Fibroblast of skin of abdomen (primary cell): Measurements from ENCODE around the gene RUNX1.

Source experiments
- DNase-seq: peaks from one replicate; pipeline ENCODE4 v3.0.0-alpha.2; 2013

The RUNX1 gene

DNA sequence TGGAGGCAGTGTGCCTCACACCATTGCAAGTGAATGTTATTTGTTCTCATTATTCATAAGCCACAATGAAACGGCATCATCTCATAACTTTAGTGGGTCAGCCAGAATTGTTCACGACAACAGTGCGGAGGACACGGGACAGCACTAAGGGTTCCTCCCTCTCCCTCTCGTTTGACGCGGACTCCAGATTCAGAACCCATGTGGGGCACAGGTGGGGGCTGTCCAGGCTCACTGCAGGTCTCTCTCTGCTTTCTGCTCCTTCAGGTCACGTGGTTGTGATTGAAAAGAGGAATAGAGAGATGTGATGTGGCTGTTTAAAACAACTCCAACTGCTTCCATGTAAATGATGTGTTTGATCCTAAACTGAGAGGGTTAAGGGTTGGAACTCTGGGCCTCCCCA is 13.5 kb downstream of the RUNX1 start:
- no peak for DNase-seq

DNA sequence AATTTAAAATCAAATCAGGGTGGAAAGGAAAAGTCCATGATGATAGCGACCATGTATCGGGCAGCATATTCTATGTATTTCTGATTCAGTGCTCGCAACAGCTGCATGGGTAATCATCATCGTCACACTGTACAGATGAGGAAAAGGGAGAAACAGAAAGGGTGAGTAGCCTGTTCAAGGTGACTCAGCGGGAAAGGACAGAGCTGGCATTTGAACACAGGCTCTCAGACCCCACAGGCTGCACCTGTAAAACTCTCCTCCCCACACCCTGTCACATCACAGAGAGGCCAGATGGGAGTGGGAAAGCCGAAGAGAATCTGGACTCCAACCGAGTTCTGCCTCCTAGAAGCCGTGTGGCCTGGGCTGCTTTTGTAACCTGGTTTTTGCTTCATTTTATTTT is 14.0 kb downstream of the RUNX1 start:
- DNase-seq, result no peak

DNA sequence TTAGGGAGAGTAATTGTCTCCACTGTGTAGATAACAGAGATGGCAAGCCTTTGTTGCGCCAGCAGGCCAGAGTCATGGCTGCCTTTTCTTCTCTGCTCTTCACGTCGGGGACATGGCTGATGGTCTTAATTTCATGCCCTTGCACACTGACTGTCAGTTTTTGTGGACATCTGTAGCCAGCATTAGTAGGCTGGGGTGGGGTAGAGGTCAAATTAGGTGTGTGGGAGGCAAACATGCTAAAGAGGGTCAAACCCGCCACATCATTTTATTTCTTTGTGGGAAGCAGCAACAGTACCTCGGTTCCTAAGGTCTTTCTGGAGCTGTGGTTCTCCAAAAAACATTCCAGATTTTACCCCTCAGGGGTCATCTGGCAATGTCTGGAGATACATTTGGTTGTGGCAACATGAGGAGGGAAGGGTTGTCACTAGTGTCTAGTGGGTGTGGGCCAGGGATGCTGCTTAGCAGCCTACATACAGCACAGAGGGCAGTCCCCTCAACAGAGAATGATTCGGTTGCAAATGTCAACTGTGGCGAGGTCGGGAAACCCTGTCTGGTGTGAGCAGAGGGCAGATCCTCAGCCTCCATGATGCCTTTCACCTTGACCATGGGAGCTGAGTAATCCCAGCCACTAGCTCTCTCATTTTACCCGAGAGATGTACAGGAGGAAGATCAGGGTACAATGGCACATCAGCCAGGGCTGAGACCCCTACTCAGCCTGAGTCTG is 14.7 kb downstream of the RUNX1 start:
- no peak for DNase-seq

DNA sequence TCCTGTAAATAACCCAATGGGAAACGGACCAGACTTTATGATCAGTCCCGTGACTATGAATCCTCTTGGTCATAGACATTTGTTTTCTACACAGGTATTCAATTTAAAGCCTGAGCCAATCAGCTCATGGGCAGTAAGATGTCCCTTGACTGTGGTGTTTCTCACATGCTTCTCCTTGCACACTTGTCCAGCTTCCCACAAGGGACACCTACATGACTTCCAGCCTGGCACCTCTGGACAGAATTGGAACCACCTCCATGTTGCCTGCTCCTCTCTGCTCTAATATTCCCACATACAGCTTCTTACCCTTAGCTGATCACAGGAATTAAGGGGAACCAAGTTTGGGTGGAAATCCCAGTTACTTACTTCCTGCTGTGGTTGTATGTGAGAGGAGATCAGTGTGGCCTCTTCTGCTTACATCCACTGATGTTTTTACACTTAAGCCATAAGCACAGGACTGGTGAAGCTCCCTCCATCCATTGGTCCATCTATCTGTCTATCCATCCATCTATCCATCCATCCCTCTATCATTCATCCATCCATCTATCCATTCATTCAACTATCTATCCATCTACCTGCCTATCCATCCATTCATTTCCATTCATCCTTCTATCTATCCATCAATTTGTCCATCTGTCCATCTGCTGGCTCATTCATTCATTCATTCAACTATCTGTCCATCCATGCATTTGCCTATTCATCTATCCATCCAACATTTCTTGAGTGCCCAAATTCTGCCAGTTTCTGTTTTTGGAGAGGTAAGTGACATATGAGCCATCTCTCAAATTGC is 16.4 kb downstream of the RUNX1 start:
- no peak for DNase-seq

DNA sequence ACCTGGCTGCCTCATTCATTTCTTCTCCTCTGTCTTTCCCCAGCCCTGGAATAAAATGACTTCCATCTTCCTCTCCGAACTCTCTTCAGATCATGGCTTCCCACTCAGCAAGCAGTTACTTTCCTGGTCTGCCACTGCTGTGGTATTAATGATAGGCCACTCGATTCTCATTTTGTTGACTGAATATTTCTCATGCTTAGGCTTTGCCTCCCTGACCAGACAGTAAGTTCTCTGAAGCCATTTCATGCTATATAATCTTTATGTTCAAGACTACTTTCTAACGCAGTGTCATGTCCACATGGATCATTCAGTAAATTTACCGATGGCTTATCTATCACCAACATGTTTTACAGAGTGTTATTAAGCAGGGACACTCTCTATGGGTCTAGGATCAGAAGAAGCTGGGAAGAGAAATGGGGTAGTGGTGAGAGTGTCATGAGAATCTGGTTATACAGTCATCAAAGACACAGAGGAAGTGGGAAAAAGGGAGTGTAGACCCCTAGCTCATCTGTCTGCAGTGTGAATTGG is 20.6 kb downstream of the RUNX1 start:
- DNase-seq, result no peak

DNA sequence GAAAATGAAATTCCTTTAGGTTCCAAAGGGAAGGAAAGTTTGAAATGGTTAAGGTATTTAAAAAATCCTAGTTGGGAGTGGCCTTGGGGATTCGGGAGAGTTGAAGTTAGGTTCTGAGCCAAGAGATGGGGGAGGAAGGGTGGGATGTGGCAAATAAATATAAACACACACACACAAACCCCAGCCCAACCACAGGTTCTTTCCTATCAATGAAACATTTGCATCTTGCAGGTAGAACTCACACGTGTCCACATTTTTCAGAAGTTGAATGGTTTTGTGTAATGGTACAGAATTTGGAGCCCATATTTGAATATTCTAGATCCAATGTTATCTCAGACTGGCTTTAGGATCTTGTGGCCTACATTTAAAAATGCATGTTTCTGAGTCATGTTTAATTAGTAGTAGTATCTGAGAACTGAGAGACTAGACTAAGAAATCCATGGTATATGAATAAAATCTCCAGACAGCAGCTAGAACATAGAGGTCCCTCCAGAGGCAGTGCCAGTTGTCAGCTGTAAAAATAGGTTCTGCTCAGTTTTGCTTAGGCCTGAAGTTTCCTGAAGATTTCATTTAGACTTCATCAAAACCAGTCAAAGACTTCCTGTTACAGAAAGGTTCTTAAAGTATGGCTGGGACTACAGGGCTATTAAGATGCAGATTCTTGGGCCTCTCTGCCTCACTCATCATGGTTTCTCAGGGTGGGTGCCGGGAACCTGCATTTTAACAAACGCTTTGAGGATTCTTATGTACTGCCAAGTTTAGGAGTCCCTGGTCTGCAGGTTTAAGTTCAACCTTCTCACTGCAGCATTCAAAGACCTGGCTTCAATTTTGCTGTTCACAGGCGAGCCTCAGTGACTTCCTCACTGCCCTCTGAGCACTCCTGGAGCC is 21.3 kb downstream of the RUNX1 start:
- no peak for DNase-seq

DNA sequence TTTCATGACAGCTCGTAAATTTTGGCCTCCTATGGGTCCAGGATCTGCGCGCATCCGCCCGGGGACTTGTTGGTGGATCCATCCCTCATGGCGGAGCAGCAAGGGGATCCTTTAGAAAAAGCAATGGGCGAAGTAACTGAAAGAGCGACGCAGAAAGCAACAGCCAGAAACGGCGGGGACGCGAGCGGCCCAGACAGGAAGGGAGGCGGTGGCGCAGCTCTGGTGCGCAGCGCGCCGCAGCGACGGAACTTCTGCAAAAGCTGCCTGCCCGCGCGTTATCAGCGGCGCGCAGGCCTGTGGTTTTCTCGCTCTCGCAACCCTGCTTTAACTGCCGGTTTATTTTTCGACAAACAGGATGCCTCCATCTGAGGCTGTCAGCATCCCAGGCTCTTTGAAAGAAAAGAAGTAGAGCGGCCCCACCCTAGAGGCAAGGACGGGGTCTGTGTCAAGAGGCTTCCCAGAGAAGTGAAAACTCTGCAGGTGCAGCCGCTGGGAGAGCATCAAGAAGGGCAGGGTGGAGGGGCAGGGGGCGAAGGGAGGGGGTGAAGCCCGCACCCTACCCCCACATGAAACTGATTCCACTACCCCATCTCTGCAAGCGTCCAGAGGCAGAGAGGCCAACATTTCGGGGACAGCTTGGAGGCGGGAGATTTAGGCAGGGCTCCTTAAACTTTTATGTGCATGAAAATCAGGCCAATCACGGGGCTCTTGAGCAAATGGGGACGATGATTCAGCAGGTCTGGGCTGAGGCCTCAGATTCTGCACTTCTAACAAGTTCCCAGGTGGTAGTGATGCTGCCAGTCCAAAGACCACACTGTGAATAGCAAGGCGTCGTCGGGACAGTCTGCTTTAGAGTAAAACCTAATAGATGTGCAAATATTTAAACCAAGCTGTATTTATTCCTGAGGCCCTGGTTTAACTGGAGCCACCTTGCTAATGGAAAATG is 22.2 kb downstream of the RUNX1 start:
- DNase-seq, result peak; percentile 48

DNA sequence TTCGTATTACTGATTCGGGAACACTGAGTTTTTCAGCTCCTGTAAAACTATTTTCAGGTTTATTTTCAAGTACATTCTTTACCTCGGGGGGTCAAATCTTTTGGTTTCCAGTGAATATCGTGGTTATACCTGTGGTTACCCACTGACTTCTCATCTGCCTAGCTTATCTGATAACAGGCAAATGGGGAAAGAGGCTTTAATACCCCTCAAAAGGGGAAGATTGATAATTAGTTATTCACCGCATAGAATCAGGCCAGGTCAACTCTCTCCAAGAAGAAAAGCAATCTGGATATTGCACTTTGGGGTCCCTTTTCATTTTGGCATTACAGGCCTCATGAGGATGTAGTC is 23.0 kb downstream of the RUNX1 start:
- DNase-seq, result no peak

DNA sequence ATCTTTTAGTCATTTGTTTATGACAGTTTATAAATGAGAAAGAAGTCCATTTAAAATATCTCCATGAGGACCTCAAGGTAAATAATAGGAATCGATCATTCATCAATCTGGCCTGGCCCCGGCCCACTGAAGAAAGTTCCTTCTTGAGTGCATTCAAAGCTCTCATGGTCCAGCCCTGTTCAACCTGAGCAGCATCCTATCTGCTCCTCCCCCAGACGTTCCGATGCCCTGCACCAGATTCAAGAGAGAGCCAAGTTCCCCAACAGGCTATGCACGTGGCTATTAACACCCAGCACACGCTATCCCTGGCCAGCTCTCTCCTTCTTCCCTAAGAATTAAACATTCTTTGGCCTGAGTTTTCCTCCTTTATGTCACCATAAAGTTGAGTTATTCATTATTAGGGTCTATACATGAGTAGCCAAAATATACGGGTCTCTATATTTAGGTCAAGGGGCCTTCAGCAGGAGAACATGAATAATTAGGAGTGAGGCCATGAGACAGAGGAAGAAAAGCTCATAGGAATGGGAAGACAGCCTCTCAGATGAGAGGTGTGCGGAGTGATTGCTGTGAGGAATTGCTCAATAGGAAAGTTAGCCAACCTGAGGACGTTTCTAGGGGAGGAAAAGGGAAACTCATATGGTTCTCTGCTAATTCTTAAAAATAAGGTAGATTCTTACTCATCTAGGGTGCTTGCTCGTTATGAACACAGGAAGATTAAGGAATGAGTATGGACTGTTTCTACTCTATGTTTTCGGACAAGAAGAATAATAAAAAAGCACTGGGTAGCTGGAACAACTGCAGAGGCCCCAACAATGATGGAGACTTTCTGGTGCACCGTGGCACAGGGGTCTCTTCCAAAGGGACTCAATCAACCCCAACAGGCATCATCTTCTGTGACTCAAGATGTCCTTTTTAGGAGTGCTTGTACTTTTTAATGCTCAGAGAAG is 23.6 kb downstream of the RUNX1 start:
- no peak for DNase-seq

DNA sequence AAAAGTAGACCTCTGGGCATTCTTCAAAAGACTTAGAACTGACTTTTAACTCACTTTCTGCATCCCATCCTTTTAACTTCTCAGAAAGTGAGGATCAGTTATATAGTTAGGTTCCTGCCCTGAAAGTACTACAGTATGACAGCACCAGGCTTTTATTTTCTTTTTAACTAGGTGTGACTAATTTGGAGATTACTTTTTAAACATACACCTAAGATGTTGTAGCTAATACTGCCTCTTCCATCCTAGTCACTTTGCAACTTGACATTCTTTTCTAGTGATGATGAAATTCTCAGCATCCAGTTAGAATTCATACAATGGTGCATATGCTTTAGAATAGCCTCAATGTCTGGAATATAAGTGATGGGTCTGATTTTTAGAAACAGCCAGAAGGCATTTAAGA is 24.6 kb downstream of the RUNX1 start:
- no peak for DNase-seq

DNA sequence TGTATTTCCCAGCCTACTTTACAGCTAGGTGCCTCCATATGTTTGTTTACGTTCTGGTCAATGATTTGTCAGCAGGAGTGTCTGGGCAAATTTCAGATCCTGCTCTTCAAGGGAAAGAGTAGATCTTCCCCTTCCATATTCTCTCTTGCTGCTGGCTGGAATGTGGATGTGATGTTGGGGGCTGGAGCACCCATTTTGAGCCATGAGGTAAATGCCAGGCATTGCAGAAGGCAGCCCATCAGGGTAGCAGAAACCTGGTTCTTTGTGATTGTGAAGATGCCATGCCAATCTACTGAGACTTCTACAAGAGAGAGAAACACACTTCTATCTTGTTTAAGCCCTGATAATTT is 25.1 kb downstream of the RUNX1 start:
- no peak for DNase-seq

DNA sequence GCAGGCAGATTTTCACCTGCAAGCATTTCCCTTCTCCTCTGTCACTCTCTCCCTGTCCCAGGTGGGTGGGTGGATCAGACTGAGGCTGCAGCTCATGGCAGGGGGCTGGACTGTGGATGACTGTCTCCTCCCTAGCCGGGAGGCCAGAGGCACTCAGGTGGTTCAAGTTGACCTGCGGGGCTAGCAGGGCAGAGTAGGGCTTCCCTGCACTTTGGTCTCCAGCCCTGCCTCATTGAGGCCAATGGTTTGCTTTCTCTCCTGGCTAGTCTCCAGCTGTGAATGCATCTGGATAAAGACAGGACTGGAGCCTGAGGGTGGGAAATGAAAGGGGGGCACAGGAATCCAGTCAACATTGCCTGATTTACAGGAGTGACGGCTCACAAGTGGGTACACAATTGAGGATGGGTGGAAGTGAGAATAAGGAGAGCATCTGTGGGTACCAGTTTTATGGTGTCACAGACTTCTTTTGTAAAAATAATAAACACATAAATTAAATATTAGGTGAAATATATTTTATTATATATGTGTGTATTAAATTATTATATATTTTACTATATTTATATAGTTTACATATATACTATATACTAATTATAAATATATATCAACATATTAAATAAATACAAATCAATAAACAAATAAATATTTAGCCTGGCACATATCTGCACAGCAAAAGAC is 25.6 kb downstream of the RUNX1 start:
- DNase-seq, result no peak

DNA sequence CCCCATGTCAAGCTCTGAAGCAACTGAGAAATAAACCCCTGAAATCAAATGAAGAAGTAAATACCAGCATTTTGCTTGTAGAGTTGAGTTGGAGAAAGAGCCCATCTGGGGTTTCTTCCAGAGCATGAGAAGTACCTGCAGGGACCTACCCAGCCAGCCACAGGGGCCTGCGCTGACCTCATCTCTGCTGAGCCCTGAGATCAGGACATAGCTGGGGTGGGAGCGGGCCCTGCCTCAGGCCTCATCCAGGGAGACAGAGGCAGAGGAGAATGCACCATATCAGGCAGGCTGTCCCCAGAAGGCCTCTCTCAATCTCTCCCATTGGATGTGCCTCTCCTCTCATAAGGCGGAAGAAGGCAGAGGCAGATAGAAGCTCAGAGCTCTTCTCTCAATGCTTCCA is 27.6 kb downstream of the RUNX1 start:
- DNase-seq, result no peak

DNA sequence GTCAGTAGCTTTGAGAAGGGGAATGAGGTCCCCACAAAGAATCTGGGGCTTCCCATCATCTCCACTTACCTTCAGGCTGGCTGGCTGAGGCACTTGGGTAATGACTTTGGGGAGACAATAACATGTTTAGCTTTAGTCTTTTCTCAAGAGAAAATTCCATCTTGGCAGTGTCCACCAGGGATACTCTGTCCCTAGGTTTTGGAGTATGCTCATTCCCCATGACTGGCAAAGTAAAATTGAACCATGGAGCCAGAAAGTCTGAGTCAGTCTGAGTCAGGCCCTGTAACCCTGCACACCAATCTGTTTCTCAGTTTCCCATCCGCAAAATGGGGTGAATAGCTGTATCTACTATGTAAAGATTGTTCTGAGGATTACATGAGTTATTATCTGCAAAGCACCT is 28.2 kb downstream of the RUNX1 start:
- DNase-seq, result no peak

DNA sequence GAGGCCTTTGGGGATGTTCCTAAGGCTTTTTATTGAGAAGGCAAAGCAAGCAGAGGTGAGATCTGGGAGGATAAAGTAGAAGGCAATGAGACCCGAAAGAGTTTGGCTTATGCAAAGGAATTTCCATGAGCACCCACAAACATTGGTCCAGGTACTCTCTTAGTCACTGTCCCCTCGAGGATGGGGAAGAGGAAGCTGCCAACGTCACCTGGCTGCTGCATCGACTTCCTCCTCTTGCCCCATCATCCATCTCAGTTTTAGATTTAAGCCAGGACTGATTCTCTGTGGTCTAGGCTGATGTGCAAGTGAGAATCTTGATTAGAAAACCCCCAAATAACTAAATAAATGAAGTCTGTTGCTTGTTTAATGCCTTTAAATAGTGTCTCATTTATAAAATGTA is 28.7 kb downstream of the RUNX1 start:
- DNase-seq, result no peak

DNA sequence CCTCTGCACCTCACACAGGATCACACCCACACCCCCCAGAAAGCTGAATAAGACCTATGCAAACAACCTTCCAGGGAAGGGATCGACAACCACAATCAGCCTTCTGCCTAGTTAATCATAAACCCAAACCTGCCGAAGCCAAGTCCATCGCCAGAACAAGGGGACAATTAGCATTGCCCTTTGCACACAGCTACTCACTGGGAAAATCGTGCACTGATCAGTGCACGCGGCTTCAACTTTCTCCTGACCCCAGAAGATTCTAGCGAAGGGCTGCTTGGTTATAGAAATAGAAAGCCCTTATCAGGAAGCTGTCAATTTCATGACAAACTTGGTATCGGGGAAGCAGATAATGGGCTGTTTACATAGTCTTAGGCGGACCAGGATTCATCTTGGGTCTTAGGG is 29.5 kb downstream of the RUNX1 start:
- no peak for DNase-seq

DNA sequence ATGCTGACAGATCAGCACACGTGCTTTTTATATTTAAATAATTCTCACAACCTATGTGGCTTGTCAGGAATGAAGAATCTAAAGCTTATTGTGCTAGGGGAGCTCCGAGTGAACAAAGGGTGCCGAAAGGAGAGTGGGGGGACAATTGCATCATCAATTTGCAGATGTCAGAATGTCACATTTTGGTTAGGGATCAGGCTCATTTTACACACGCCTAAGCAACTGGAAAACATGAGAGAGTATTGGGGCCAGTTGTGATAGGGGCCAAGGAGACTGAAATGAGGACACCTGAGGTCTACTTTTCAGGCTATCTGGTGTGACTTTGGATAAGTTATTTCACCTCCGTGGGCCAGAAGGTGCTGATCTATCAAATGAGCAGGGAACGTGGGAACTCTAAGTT is 31.8 kb downstream of the RUNX1 start:
- DNase-seq, result no peak

DNA sequence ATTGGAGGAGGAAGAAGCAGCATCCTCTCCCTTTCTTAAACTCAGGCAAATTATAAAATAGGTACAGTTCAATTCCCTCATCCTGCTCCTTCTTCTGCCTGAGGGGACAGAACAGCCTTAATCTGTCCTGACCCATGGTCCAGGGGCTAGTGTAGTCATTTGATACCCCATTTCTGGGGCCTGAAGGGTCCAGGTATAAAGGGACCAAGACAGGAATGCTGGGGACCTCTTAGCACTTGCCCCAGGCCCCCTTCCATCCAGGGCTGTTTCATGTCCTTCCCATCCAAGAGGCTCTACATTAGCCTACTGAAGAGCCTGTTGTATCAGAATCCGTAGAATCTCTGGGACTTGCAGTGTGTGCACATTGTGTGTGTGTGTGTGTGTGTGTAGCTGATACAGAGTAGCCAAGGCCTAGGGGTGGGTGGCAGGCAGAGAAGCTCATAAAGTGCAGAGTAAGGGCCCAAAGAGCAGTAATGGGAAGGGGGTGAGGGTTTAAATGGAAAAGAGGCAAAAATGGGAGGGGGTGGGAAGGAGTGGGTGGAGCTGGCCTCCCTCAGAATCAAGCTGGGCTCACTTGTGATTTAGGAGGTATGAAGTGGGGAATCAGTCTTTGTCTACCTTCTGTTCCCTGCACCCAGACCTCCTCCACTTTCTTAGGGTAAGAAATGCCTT is 32.4 kb downstream of the RUNX1 start:
- DNase-seq, result no peak

DNA sequence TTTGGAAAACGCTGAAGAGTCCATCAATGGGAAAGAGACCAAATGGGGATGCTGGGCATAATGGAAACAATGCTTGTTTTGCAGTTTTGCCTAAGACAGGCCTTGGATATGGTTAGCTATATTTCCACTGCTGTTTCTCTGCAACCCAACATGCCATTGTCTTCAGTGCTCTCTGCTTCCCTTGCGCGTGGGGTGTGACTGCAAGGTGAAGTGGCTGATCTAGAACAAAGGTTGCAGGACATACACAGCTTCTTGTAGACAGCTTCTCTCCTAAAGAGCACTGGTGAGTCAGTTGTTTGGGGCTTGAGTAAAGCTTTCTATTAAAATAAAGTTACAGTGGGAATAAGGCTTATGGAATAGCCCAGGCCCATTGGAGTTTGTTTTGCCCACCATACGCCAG is 33.0 kb downstream of the RUNX1 start:
- no peak for DNase-seq
